ENCODE measurements around the gene PPP1R1C. TPM values are rescaled to one million over a fixed set of nuclear protein-coding genes. Genes with fewer than 3 reads are reported as not detected.

The PPP1R1C gene
- total RNA-seq, 1 donor from 2014 or later = 13.8 TPM

DNA sequence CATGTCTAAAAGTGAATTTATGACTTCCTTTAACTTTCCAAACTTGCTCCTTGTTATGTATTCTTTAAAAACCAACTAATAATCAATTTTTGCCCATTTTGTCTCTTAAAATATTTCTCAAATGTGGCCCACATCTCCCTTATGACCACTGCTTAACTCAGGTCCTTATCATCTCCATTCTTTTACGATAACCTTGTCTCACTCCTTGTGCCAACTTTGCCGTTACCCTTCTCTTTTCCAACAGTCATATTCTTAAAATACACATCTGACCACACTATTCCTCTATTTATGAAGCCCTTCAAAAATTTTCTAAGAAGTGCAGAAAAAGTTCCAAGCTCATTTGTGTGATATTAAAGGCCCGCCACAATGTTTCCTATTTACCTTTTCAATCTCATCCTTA, 47.8 kb downstream of the PPP1R1C start:
- Mint-ChIP-seq H3K27me3 (ENCODE audit: unreplicated experiment) (no peaks in the 10 kb centered on the region), H3K27ac (ENCODE audit: unreplicated experiment) (no peak overlapping the region), H3K4me3 (ENCODE audit: unreplicated experiment) (no peak overlapping the region), H3K36me3 (ENCODE audit: unreplicated experiment) (no peaks in the 10 kb centered on the region), H3K4me1 (ENCODE audit: low read depth, unreplicated experiment) (no peaks in the 10 kb centered on the region), H3K9me3 (ENCODE audit: unreplicated experiment) (no peaks in the 10 kb centered on the region)
- TF ChIP-seq, protein P1, sequence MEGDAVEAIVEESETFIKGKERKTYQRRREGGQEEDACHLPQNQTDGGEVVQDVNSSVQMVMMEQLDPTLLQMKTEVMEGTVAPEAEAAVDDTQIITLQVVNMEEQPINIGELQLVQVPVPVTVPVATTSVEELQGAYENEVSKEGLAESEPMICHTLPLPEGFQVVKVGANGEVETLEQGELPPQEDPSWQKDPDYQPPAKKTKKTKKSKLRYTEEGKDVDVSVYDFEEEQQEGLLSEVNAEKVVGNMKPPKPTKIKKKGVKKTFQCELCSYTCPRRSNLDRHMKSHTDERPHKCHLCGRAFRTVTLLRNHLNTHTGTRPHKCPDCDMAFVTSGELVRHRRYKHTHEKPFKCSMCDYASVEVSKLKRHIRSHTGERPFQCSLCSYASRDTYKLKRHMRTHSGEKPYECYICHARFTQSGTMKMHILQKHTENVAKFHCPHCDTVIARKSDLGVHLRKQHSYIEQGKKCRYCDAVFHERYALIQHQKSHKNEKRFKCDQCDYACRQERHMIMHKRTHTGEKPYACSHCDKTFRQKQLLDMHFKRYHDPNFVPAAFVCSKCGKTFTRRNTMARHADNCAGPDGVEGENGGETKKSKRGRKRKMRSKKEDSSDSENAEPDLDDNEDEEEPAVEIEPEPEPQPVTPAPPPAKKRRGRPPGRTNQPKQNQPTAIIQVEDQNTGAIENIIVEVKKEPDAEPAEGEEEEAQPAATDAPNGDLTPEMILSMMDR (IDR thresholded peaks at IDR 0.05; ENCODE audit: partially characterized antibody, unreplicated experiment) = no peak
- DNase-seq = no peak

DNA sequence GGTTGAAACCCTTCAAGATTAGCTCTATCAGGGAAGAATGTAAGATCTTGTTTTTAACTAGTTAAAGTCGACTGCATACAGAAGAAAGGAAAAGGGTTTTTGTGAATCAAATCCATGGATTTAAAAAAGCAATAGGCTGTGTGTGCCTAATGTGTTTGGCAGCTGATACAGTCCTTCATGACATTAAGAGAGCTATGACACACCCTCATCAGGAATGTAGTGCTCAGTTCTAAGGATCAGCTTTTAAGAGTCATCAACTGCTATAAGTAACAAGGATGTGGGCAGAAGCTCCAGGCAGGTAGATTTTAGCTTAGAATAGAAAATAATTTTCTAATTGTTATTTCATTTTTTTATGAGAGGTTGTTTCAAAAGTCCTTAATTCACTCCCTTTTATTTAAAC, 52.9 kb downstream of the PPP1R1C start:
- no peaks in the 10 kb centered on the region for H3K27me3 Mint-ChIP-seq (ENCODE audit: unreplicated experiment)

DNA sequence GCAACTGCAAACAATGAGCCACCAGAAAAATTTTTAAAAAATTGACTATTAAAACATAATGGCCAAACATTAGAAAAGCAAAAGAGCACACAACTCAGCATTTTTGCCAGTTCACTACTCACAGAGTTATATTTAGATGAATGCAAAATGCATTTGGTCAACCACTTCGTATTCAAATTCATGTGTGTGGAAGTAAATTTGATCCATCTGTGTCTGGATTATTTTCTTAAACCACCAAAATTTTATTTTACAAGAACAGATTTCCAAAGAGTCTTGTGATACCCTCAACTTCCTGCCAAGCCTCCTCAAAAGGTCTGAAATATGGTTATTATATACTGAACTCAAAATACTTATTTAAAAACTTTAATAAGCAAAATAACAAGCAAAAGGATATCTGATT, 57.4 kb downstream of the PPP1R1C start:
- H3K36me3 Mint-ChIP-seq (ENCODE audit: unreplicated experiment) = no peaks in the 10 kb centered on the region
- no peak overlapping the region for H3K4me3 Mint-ChIP-seq (ENCODE audit: unreplicated experiment)
- no peak for DNase-seq
- no peak overlapping the region for H3K27ac Mint-ChIP-seq (ENCODE audit: unreplicated experiment)
- H3K9me3 Mint-ChIP-seq (ENCODE audit: unreplicated experiment) = no peaks in the 10 kb centered on the region
- TF ChIP-seq, protein P1 (IDR thresholded peaks at IDR 0.05; ENCODE audit: partially characterized antibody, unreplicated experiment) = no peak
- H3K4me1 Mint-ChIP-seq (ENCODE audit: low read depth, unreplicated experiment) = no peaks in the 10 kb centered on the region
- H3K27me3 Mint-ChIP-seq (ENCODE audit: unreplicated experiment) = no peaks in the 10 kb centered on the region

More for the DNA sequence above, 52.9 kb downstream of the PPP1R1C start:
- Mint-ChIP-seq H3K4me3 (ENCODE audit: unreplicated experiment) (no peak overlapping the region), H3K27ac (ENCODE audit: unreplicated experiment) (no peak overlapping the region), H3K9me3 (ENCODE audit: unreplicated experiment) (no peaks in the 10 kb centered on the region), H3K4me1 (ENCODE audit: low read depth, unreplicated experiment) (no peaks in the 10 kb centered on the region), H3K36me3 (ENCODE audit: unreplicated experiment) (no peaks in the 10 kb centered on the region)
- no peak for DNase-seq
- TF ChIP-seq, protein P1 (IDR thresholded peaks at IDR 0.05; ENCODE audit: partially characterized antibody, unreplicated experiment) = no peak

DNA sequence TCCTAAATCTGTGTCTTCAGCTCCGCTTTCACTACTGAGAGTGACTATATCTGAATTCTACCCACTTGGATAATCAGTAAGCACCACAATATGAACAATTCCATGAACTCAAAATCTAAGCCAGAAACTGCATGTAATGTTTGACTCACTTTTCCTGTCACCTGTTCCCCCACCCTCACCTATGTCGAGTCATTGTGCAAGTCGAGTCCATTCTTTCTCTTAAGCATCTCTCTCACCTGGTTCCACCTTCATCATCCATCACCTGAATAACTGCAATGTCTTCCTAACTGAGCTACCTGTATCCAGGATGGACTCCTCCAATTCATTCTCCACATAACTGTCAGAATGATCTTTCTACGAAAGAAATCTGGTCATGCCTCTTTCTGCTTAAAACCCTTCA, 58.2 kb downstream of the PPP1R1C start:
- Mint-ChIP-seq H3K27ac (ENCODE audit: unreplicated experiment) (no peak overlapping the region), H3K4me3 (ENCODE audit: unreplicated experiment) (no peak overlapping the region), H3K9me3 (ENCODE audit: unreplicated experiment) (no peaks in the 10 kb centered on the region), H3K27me3 (ENCODE audit: unreplicated experiment) (no peaks in the 10 kb centered on the region), H3K36me3 (ENCODE audit: unreplicated experiment) (no peaks in the 10 kb centered on the region), H3K4me1 (ENCODE audit: low read depth, unreplicated experiment) (no peaks in the 10 kb centered on the region)
- TF ChIP-seq, protein P1 (IDR thresholded peaks at IDR 0.05; ENCODE audit: partially characterized antibody, unreplicated experiment) = no peak
- DNase-seq = no peak

DNA sequence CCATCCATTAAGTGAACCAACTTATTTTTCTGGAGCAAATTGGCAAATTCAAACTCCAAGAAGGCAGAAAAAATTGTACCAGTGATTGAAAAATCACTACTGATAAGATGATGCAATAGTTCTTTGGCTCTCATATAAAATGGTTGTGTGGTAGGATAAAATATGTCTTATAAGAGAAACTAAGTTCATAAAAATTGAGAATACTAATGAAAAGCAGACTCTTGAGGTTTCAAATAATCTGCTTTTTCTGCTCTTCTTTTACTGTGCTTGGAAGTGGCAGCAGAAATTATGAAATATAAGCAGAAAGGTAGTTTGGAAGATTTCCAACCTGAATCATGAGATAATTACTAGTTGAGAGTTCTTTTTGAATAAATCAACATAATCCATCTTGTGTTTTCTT, 61.9 kb downstream of the PPP1R1C start:
- Mint-ChIP-seq H3K4me1 (ENCODE audit: low read depth, unreplicated experiment) (peaks cover 4% of the 10 kb centered on the region), H3K36me3 (ENCODE audit: unreplicated experiment) (no peaks in the 10 kb centered on the region), H3K9me3 (ENCODE audit: unreplicated experiment) (no peaks in the 10 kb centered on the region), H3K4me3 (ENCODE audit: unreplicated experiment) (no peak overlapping the region), H3K27ac (ENCODE audit: unreplicated experiment) (no peak overlapping the region), H3K27me3 (ENCODE audit: unreplicated experiment) (no peaks in the 10 kb centered on the region)
- TF ChIP-seq, protein P1 (IDR thresholded peaks at IDR 0.05; ENCODE audit: partially characterized antibody, unreplicated experiment) = no peak
- DNase-seq = no peak
